Adrenal gland (tissue), 5 donors: Measurements from ENCODE around the gene PRSS50.

Experiments used
- POLR2A ChIP-seq, 2 donors: fragments of 450-650 bp; IDR thresholded peaks; one replicate each; pipeline ENCODE4 v1.6.1; 2017; ENCODE audit warnings: antibody characterized with exemption in 2 of 2, mild to moderate bottlenecking in 2 of 2, moderate library complexity in 1 of 2
- TF ChIP-seq, protein P1 (sequence below), 6 experiments: fragments of 450-650 bp in 4 of 6; fragments of 200-600 bp in 2 of 6; sonication (generic) in 1 of 6; IDR thresholded peaks; 1 replicate in 5 of 6; 2 replicates in 1 of 6; pipeline versions ENCODE4 v1.5.1 to v1.8.0; 2016 to 2021; ENCODE audit warnings: antibody characterized with exemption in 6 of 6, mild to moderate bottlenecking in 2 of 6, moderate library complexity in 1 of 6
- donor health status: DM: no; HTN: no; CAD: no.

DNA sequence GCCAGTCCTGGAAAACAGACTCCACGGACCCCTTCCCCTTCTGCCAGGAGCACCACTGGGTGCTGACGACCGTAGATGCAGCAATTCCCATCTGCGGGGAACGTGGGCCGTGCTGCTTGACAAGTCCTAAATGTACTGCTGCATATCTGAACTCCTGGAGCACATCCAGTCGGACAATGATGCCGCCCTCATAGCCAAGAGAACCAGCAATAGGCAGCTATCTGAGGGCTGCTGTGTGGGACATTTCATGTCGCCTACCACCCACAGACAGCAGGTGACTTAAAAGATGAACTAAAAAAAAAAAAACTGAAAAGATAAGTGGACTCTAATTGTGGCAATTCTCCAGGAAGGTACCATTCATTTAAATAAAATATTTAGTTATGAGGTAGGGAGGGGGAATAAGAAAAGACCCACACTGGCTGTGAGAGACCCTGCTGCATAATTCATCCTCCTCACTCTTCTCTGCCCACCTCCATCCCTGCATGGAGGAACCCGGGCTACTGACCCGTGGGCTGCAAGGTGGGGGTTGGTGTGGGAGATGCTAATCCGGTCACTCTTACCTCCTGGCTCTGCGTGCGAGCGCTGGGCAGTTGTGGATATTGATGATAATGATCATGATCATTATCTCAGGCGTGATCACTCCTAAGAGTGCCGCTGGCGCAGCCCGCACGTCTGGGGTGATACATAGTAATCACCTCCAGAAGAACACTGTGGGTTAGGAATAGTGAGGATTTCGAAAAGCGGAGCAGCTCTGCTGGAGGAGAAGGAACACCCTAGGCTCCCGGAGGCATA is 52.5 kb downstream of the PRSS50 start:
- TF ChIP-seq, protein P1, sequence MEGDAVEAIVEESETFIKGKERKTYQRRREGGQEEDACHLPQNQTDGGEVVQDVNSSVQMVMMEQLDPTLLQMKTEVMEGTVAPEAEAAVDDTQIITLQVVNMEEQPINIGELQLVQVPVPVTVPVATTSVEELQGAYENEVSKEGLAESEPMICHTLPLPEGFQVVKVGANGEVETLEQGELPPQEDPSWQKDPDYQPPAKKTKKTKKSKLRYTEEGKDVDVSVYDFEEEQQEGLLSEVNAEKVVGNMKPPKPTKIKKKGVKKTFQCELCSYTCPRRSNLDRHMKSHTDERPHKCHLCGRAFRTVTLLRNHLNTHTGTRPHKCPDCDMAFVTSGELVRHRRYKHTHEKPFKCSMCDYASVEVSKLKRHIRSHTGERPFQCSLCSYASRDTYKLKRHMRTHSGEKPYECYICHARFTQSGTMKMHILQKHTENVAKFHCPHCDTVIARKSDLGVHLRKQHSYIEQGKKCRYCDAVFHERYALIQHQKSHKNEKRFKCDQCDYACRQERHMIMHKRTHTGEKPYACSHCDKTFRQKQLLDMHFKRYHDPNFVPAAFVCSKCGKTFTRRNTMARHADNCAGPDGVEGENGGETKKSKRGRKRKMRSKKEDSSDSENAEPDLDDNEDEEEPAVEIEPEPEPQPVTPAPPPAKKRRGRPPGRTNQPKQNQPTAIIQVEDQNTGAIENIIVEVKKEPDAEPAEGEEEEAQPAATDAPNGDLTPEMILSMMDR (IDR thresholded peaks at IDR 0.05), result no peak
- no peak for TF ChIP-seq POLR2A (IDR thresholded peaks at IDR 0.05)
